Mammary epithelial cell (primary cell): ENCODE measurements around the gene SCAP.
"Not testable (repeated sequence)": the region's sequence is repeated elsewhere in the genome, so short reads cannot be mapped to it uniquely, and the experiment has no call there.

Source experiments
- CTCF ChIP-seq, 2 donors: IDR thresholded peaks in 1 of 2; conservative IDR thresholded peaks in 1 of 2; 2 replicates each; pipeline ENCODE4 v1.5.1; 2011 to 2012; ENCODE audit warnings: inconsistent platforms in 2 of 2, low read length in 2 of 2, mild to moderate bottlenecking in 2 of 2, control low read depth in 1 of 2, low read depth in 1 of 2; ENCODE audit not compliant: insufficient read depth in 1 of 2; ENCODE audit errors: extremely low read depth in 1 of 2
- EZH2 ChIP-seq: IDR thresholded peaks from 2 replicates; pipeline ENCODE4 v1.6.1; 2012; ENCODE audit warnings: low read length, inconsistent platforms, borderline replicate concordance

- not testable (repeated sequence) for TF ChIP-seq CTCF (conservative IDR thresholded peaks at IDR 0.05 in 1 of 2, IDR thresholded peaks at IDR 0.05 in 1 of 2; ENCODE audit: extremely low read depth in 1 of 2, insufficient read depth in 1 of 2, low read depth in 1 of 2, low read length in 2 of 2); EZH2
Measured at GRCh38 chr3:47468315-47468714, 7.4 kb downstream of the SCAP start.
